Loucy (cell line): ENCODE data around the gene SPACDR.
A peak's percentile ranks its signal among the peaks of the same experiment; 100 is the strongest.

ENCODE experiments used
- H2AFZ ChIP-seq: fragments of 200-600 bp; sonication (generic); 2 replicates; pipeline ENCODE4 v1.6.0; 2016; ENCODE audit warnings: antibody characterized with exemption, mild to moderate bottlenecking, low read length, moderate library complexity
- H3F3A ChIP-seq: fragments of 200-600 bp; 2 replicates; pipeline ENCODE4 v1.6.0; 2016; ENCODE audit warnings: antibody characterized with exemption, low read depth, mild to moderate bottlenecking
- H3K27me3 ChIP-seq: fragments of 200-600 bp; sonication (generic); 2 replicates; pipeline ENCODE4 v1.6.1; 2014; ENCODE audit warnings: low read length, mild to moderate bottlenecking; ENCODE audit not compliant: insufficient read depth, poor library complexity, severe bottlenecking
- H3K36me3 ChIP-seq: fragments of 200-600 bp; sonication (generic); 2 replicates; pipeline ENCODE4 v1.6.1; 2016; ENCODE audit warnings: low read length; ENCODE audit not compliant: insufficient read depth
- H3K4me1 ChIP-seq: fragments of 200-600 bp; sonication (generic); 2 replicates; pipeline ENCODE4 v1.5.1; 2014; ENCODE audit warnings: low read length, mild to moderate bottlenecking; ENCODE audit not compliant: insufficient read depth, poor library complexity, severe bottlenecking
- H3K4me2 ChIP-seq: fragments of 200-600 bp; sonication (generic); 2 replicates; pipeline ENCODE4 v1.6.0; 2014; ENCODE audit warnings: antibody characterized with exemption, low read length, low read depth, mild to moderate bottlenecking; ENCODE audit not compliant: poor library complexity, severe bottlenecking
- H3K4me3 ChIP-seq: fragments of 200-600 bp; sonication (generic); 2 replicates; pipeline ENCODE4 v1.5.1; 2014; ENCODE audit warnings: low read length, mild to moderate bottlenecking, mixed read lengths; ENCODE audit not compliant: poor library complexity, severe bottlenecking
- H3K79me2 ChIP-seq: fragments of 200-600 bp; sonication (generic); 2 replicates; pipeline ENCODE4 v1.6.1; 2014; ENCODE audit warnings: low read length; ENCODE audit not compliant: insufficient read depth
- H3K9ac ChIP-seq: fragments of 200-600 bp; sonication (generic); 2 replicates; pipeline ENCODE4 v1.6.0; 2014; ENCODE audit warnings: mild to moderate bottlenecking, low read depth, low read length, moderate library complexity; ENCODE audit not compliant: poor library complexity, severe bottlenecking
- H3K9me2 ChIP-seq: fragments of 200-600 bp; sonication (generic); replicated peaks from 2 replicates; pipeline ENCODE4 v1.6.1; 2016; ENCODE audit warnings: low read depth, low read length, mixed read lengths
- H3K9me3 ChIP-seq: fragments of 200-600 bp; sonication (generic); 2 replicates; pipeline ENCODE4 v1.6.1; 2014; ENCODE audit warnings: mild to moderate bottlenecking, antibody characterized with exemption, low read length, low read depth; ENCODE audit not compliant: insufficient read depth
- H4K20me1 ChIP-seq: fragments of 200-600 bp; sonication (generic); 2 replicates; pipeline ENCODE4 v1.6.0; 2014; ENCODE audit warnings: antibody characterized with exemption, low read length, mild to moderate bottlenecking; ENCODE audit not compliant: insufficient read depth, poor library complexity, severe bottlenecking
- EZH2phosphoT487 ChIP-seq: fragments of 200-600 bp; IDR thresholded peaks from 2 replicates; pipeline ENCODE4 v1.6.1; 2018; ENCODE audit warnings: antibody characterized with exemption, mild to moderate bottlenecking, moderate library complexity, borderline replicate concordance
- TF ChIP-seq, protein P1 (sequence below): fragments of 200-600 bp; sonication (generic); conservative IDR thresholded peaks from 2 replicates; pipeline ENCODE4 v1.5.1; 2014; ENCODE audit warnings: mild to moderate bottlenecking, antibody characterized with exemption, low read length

Gene SPACDR

DNA sequence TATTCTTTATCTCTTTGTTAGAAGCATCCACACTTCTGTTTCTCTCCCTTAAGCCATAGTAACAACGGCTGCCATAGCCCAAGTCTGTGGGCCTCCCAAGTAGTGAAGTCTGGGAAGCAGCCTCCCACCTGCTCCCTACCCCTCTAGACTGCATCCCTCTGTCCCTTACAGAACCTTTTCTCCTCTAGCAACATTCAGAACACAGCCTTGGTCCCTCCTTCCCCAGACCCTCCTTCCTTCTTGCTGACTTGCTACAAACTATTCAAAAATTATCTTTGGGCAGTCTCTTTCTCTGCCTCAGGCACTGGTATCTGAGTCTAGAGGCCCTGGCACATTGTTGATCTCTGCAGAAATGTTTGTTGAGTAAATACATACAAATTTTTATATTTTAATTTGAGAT, 17.4 kb upstream of the SPACDR start:
- TF ChIP-seq, protein P1, sequence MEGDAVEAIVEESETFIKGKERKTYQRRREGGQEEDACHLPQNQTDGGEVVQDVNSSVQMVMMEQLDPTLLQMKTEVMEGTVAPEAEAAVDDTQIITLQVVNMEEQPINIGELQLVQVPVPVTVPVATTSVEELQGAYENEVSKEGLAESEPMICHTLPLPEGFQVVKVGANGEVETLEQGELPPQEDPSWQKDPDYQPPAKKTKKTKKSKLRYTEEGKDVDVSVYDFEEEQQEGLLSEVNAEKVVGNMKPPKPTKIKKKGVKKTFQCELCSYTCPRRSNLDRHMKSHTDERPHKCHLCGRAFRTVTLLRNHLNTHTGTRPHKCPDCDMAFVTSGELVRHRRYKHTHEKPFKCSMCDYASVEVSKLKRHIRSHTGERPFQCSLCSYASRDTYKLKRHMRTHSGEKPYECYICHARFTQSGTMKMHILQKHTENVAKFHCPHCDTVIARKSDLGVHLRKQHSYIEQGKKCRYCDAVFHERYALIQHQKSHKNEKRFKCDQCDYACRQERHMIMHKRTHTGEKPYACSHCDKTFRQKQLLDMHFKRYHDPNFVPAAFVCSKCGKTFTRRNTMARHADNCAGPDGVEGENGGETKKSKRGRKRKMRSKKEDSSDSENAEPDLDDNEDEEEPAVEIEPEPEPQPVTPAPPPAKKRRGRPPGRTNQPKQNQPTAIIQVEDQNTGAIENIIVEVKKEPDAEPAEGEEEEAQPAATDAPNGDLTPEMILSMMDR: no peak
- no peak for TF ChIP-seq EZH2phosphoT487
- no peaks in the 10 kb centered on the region for H3K9me2 ChIP-seq
- peaks cover 5% of the 10 kb centered on the region for H3K27me3 ChIP-seq
- H3K79me2 ChIP-seq: peaks cover 25% of the 10 kb centered on the region
- no peak overlapping the region for H3K4me2 ChIP-seq
- H4K20me1 ChIP-seq: peaks cover 21% of the 10 kb centered on the region
- H2AFZ ChIP-seq: no peak overlapping the region; the same call in 1 of the 2 replicates
- H3K9me3 ChIP-seq: no peaks in the 10 kb centered on the region
- H3K36me3 ChIP-seq: no peaks in the 10 kb centered on the region
- no peak overlapping the region for H3K9ac ChIP-seq
- no peak overlapping the region for H3K4me3 ChIP-seq
- H3F3A ChIP-seq: peaks cover 6% of the 10 kb centered on the region; the same call in 1 of the 2 replicates
- H3K4me1 ChIP-seq: peaks cover 16% of the 10 kb centered on the region

DNA sequence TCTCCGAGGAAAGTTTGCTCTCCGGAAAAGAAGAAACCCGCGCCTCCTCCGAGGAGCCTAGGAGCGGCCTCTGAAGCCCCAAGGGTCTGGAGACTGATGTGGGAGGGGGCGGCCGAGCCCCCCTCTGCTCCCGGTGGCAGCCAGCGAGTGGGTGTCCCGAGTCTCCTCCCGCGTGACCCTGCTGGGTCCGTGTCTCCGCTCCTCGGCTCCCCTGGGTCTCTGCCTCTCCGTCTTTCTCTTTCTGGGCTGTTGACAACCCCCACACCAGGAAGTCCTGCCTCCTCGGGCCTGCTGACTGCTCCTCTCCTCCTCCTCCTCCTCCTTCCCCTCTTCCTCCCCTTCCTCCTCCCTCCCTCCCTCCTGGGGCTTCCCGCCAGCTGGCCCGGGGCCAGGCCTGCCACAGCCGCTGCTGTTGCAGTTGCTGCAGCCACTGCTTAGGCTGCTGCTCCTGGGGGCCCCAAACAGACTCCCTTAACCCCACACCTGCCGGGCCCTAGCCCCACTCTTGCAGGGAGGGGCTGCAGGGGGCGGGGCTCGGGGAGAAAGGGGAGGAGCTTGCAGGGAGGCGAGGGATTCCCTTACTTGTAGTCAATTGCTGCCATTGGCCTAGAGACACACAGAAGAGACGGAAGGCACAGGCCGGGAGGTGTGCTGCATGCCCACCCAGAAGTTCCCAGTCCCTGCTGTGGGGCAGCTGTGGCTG, 15.0 kb upstream of the SPACDR start, which contains the start of gene TSC22D4:
Gene TSC22D4, minus strand, starts transcription at position 257 of the 703 bp plus-strand sequence. CDS start 1,176 bp downstream, outside the sequence.
- peak within 1 kb of the TSS; percentile 99 for H3K9ac ChIP-seq
- peaks cover 5% of the 10 kb centered on the region for H3K27me3 ChIP-seq
- peaks cover 49% of the 10 kb centered on the region for H3K79me2 ChIP-seq
- peaks cover 32% of the 10 kb centered on the region for H3K4me1 ChIP-seq
- H3K4me3 ChIP-seq: peak within 1 kb of the TSS; percentile 84
- H3K9me3 ChIP-seq: no peaks in the 10 kb centered on the region
- peaks cover 44% of the 10 kb centered on the region for H4K20me1 ChIP-seq
- TF ChIP-seq, protein P1: no peak
- peak within 1 kb of the TSS; percentile 99 for H3K4me2 ChIP-seq
- H3K9me2 ChIP-seq: no peaks in the 10 kb centered on the region
- H3K36me3 ChIP-seq: peaks cover 5% of the 10 kb centered on the region; the same call in 1 of the 2 replicates
- H3F3A ChIP-seq: peaks cover 3% of the 10 kb centered on the region; the same call in 1 of the 2 replicates
- H2AFZ ChIP-seq: peak within 1 kb of the TSS; percentile 63; the same call in 1 of the 2 replicates

DNA sequence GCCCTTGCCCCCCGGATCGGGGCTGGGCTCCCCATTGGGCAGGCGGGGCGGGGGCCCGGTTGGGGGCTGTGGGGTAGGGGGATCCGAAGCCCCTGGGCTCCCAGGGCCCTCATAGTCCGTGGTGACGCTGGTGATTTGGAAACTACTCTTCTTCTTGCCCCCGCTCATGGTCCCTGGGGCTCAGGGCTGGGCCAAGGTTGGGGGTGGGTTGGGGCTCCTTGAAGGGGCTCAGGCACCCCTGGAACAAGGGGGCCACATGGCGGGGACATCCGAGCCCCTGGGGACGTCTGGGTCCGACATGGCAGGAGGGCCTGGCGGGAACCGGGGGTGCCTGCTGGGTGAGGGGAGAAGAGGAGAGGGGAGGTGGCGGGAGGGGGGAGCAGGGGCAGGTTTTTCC, 13.8 kb upstream of the SPACDR start:
- no peaks in the 10 kb centered on the region for H3K9me2 ChIP-seq
- H4K20me1 ChIP-seq: peaks cover 53% of the 10 kb centered on the region
- no peaks in the 10 kb centered on the region for H3K9me3 ChIP-seq
- peak overlapping the region; percentile 99 for H3K9ac ChIP-seq
- H3K4me3 ChIP-seq: peak overlapping the region; percentile 84
- no peak overlapping the region for H2AFZ ChIP-seq
- peaks cover 3% of the 10 kb centered on the region; the same call in 1 of the 2 replicates for H3F3A ChIP-seq
- TF ChIP-seq, protein P1: no peak
- no peak for TF ChIP-seq EZH2phosphoT487
- peaks cover 5% of the 10 kb centered on the region for H3K27me3 ChIP-seq
- peaks cover 58% of the 10 kb centered on the region for H3K79me2 ChIP-seq
- peak overlapping the region; percentile 99 for H3K4me2 ChIP-seq
- peaks cover 40% of the 10 kb centered on the region for H3K4me1 ChIP-seq
- H3K36me3 ChIP-seq: peaks cover 11% of the 10 kb centered on the region; the same call in 1 of the 2 replicates
